NT2/D1 (cell line): ENCODE results near the gene CDC42BPA.

Source experiments
- SUZ12 ChIP-seq: IDR thresholded peaks from 2 replicates; pipeline ENCODE4 v1.6.1; 2011; ENCODE audit not compliant: insufficient read length, insufficient read depth; ENCODE audit errors: extremely low read depth
- YY1 ChIP-seq: IDR thresholded peaks from 2 replicates; pipeline ENCODE4 v1.6.1; 2011; ENCODE audit not compliant: insufficient read length, insufficient read depth
- ZNF274 ChIP-seq: IDR thresholded peaks from 2 replicates; pipeline ENCODE4 v1.6.1; 2011; ENCODE audit warnings: mild to moderate bottlenecking, low read depth, low read length

- no peak for TF ChIP-seq YY1
- no peak for TF ChIP-seq SUZ12
- no peak for TF ChIP-seq ZNF274
Measured at GRCh38 chr1:226951286-226952117, 366.8 kb downstream of the CDC42BPA start.
